NT2/D1 (cell line): Measurements from ENCODE around the gene DTD1.

Experiments
- SUZ12 ChIP-seq: IDR thresholded peaks from 2 replicates; pipeline ENCODE4 v1.6.1; 2011; ENCODE audit not compliant: insufficient read length, insufficient read depth; ENCODE audit errors: extremely low read depth
- YY1 ChIP-seq: IDR thresholded peaks from 2 replicates; pipeline ENCODE4 v1.6.1; 2011; ENCODE audit not compliant: insufficient read length, insufficient read depth
- ZNF274 ChIP-seq: IDR thresholded peaks from 2 replicates; pipeline ENCODE4 v1.6.1; 2011; ENCODE audit warnings: mild to moderate bottlenecking, low read depth, low read length

DNA sequence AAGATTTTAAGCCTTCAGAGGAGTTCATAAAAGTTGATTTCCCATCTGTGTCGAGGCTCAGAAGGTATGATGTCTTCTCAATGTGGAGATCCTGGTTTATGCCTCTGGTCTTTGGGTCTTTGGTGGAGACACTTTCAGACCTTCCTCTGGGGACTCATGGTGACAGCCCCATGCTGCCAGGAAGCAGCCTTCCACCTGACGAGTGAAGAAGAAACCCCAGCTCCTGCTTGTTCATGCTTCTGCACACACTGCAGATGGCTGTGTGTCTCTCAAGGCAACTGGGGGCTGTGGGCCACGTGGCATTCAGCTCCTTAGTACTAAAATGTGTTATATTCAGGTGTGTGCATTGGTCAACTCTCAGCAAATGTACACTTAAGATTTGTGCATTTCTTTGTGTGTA, 220.9 kb downstream of the DTD1 start:
- TF ChIP-seq YY1 (no peak), ZNF274 (no peak), SUZ12 (no peak)
